RKO (cell line): ENCODE results near the gene STRIT1.
"Not testable (repeated sequence)": the region's sequence is repeated elsewhere in the genome, so short reads cannot be mapped to it uniquely, and the experiment has no call there.

Experiments
- DNase-seq: peaks from one replicate; pipeline ENCODE4 v3.0.0-alpha.2; 2016; ENCODE audit warnings: low spot score

STRIT1 gene

DNA sequence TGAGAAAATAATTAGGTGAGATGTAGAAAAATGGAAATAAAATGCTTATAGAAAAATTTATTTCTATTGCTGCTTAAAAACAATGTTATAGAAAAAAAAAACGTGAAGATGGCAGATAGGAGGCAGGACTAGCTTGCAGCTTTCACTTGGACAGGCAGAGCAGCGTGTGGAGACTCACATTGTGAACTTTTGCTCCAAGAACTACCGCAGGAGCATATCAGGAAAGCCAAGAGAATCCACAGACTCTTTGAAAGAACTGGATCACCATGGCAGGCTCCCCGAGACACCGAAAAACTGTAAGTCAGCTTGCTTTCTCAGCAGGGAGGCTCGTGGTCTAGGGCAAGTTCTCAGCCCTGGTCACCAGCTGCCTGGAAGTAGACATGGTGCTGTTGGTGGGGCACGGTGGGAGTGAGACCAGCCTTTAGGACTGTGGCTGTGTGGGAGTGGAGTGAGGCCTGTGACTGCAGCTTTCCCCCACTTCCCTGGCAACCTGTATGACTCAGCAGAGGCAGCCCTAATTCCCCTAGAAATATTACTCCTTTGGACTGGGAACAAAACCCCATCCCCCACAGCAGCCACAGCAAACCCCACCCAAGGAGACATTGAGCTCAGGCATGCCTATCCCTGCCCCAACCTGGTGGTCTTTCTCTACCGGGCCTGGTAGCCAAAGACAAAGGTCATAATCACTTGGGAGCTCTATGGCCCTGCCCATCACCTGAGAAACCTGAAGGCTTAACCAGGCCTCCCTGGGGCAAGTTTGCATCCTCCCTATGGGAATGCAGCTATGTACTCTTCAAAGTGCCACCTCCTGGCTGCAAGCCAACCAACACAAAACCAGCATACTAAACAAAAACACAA, 22.8 kb downstream of the STRIT1 start:
- DNase-seq = no peak

DNA sequence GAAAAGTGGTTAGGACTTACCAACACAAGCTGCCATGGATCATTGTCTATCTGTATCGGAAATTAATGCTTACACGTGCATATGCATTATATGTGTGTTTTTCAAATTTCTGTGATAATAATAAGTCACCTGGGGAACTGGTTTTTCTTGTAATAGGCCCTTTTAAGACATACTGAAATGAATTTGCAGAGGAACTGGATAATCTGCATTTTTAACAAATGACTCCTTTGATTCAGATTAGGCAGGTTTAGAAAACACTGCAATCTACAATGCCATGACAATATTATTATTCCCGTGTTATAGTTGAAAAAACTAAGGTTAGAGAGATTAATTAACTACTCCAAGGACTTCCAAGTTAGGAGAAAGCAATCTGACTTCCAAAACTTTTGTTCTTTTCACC, 23.4 kb downstream of the STRIT1 start:
- DNase-seq = no peak

DNA sequence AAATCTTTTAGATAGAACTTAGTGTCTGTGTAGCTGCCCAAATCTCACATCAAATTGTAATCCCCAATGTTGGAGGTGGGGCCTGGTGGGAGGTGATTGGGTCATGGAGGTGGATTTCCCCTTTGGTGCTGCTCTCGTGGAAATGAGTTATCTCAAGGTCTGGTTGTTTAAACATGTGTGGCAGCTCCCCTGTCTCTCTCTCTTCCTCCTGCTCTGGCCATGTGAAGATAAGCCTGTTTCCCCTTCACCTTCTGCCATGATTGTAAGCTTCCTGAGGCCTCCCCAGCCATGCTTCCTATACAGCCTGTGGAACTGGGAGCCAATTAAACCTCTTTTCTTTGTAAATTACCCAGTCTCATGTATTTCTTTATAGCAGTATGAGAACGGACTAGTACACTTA, 30.6 kb downstream of the STRIT1 start:
- not testable (repeated sequence) for DNase-seq

DNA sequence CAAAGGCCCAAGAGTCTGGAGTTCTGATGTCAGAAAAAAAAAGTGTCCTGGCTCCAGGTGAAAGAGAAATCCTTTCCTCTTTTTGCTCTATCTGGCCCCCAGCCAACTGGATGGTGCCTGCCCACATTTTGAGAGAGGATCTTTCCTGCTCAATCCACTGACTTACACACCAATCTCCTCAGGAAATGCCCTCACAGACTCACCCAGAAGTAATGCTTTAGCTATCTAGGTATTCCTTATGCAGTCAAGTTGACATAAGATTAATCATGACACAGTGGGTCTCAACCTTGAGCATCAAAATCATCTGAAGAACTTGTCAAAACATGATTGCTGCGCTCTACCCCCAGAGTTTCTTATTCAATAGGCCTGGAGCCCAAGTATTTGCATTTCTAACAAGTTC, 31.2 kb downstream of the STRIT1 start:
- no peak for DNase-seq

DNA sequence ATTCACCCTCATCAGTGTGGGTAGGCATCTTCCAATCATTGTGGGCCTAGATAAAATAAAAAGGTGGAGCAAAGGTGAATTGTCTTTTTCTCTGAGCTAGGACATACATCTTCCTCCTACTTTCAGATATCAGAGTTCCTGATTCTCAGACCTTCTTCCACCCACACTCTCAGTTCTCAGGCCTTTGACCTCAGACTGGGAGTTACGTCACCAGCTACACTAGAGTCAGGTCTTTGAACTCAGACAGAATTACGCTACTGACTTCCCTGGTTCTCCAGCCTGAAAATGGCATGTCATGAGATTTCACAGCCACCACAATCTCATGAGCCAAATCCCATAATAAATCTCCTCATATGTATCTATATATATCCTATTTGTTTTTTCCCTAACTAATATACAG, 39.0 kb downstream of the STRIT1 start:
- DNase-seq = no peak

DNA sequence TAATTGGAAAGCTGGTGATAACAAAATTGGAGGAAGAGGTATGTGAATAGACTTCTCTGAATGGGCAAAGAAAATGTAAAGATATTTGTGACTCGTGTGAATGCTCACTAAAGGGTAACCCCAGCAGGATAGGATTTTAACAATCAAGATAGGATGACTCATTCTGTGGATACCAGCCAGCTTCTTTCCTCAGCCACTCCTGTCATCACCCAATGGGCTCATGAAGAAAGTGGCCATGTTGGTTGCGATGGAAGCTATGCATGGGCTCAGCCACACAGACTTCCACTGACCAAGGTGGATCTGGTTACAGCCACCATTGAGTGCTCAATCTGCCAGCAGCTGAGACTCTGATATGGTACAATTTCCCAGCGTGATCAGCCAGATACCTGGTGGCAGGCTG, 40.9 kb downstream of the STRIT1 start:
- DNase-seq = peak; percentile 50

DNA sequence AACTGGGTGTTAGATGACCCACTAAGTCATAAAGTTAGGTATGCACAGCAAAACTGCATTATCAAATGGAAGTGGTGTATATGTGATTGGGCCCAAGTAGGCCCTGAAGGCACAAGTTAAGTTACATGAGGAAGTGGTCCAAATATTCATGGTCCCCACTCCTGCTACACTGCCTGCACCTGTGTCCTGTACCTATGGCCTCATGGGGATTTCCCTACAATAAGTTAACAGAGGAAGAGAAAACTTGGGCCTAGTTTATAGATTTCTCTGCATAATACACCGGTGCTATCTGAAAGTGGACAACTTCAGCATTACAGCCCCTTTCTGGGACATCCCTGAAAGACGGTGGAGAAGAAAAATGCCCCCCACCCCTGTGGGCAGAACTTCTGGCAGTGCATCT, 41.5 kb downstream of the STRIT1 start:
- DNase-seq = no peak

DNA sequence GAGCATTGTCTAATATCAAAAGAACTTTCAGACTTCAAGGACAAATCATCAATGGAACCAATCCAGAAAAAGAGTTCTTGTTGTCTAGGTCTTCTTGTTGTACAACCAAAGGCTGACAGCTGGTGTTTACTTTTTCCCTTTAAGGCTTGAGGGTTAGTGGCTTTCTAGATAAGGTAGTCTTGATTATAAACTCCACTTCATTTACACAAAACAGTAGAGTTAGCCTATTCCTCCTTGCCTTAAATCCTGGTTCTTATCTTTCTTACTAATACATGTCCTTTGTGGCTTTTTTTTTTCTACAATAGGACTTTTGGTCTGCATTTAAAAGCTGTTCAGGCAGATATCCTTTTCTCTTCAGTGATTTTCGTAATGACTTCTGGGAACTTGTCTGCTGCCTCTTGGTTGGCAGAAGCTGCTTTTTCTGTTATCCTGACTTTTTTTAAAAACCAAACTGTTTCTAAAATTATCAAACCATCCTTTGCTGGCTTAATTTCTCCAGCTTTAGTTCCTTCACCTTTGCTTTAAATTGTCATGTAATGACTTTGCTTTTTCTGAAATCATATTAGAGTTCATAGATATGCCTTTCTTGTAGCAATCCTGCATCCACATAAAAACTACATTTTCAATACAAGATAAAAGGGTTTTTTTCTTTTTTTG, 44.8 kb downstream of the STRIT1 start:
- no peak for DNase-seq

DNA sequence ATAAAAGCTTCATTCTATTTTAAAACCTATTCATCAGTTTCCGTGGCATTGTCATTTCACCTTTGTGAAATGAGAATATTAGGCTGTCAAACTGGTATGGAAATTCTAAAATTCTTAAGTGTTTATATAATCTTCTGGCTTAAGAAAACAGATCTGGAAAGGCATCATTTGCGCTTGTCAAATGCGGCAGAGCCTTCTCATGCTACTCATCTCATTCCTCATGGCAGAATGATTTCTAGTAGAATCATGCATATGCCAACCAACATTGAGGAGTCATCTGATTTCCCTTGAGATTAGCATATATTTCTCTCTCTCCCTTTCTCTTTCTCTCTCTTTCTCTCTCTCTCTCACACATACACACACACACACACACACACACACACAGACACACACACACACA, 48.8 kb downstream of the STRIT1 start:
- DNase-seq = no peak

DNA sequence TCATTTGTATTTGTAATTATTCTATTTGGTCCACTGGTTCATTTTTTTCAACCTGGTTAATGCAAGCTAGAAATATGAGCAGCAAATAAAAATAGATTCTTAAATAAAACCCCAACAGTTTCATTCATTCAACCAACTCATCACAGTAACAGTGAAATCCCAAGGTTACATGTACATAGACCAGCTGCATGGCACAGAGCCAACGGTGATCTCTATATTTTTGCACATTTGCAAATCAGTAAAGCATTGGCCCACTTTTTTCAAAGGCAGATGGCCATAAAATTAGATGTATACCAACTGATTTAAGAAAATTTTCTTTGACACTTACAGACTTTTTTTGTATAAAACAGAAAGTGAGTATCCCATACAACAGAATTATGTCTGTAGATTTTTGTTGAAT, 49.3 kb downstream of the STRIT1 start:
- DNase-seq = no peak

DNA sequence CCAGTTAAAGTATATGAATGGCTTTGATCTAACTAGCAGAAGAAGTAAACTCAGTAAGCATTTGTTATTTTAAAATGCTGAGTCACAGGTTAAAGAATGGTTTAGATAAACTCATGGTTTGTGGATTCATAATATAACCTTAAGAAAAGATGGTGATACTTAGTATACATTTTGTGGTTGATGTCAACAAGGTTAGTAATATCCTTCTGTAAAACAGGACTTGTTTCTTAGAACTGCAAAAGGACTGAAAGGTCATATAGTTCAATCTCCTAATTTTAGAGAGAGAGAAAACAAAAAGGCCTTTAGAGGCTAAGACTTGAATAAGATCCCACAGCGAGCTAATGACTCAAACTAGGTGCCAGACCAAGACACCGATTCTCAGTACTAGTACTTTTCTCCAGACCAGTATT, 50.0 kb downstream of the STRIT1 start:
- DNase-seq = no peak

DNA sequence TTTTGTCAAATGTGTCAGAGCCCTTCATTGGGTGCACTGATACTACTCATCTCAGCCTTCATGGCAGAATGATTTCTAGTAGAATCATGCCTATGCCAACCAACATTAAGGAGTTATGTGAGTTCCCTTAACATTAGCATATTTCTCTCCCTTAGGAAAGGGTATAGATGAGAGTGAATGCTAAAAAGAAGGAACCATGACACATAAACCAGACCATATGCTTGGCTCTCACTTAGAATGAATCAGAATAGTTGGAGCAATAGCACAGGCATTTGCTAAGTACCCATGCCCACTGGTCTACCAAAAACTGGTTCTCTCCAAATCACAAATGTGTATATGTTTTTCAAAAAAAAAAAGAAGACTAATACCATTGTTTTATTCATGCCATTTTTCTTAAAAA, 51.1 kb downstream of the STRIT1 start:
- DNase-seq = no peak

DNA sequence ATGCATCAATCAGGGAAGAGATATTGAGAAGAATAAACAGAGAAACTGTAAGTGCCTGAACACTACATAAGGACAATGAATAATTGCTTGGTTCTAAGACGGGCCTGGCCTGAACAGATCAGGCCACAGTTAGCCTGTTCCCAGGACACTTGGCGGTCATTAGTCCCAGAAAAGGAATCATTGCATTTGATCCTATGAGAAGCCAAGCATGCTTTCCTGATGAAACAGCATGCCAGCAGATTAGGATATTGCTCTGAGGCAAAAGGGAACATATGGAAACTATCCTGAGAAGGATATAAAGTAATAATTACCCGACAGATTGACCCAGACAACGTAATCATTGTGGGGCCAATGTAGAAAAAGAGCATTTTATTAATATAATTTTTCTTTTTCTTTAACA, 51.9 kb downstream of the STRIT1 start:
- DNase-seq = no peak
